Measurements from ENCODE around the gene DCDC2C.

The DCDC2C gene

GRCh38 chr2:3712831-3713503 is 9.6 kb downstream of the DCDC2C start:
- DNase-seq: peak; percentile 11

- no peak for DNase-seq
Observed at GRCh38 chr2:3718679-3719078, 15.3 kb downstream of the DCDC2C start.

- no peak for DNase-seq
Observed at GRCh38 chr2:3725002-3725401, 21.6 kb downstream of the DCDC2C start.

- DNase-seq: no peak
Observed at GRCh38 chr2:3725458-3726250, 22.3 kb downstream of the DCDC2C start.

GRCh38 chr2:3726511-3726910 is 23.1 kb downstream of the DCDC2C start:
- no peak for DNase-seq

GRCh38 chr2:3727397-3728045 is 24.1 kb downstream of the DCDC2C start:
- no peak for DNase-seq

- DNase-seq: peak; percentile 47
Observed at GRCh38 chr2:3728104-3729054, 25.0 kb downstream of the DCDC2C start.

- no peak for DNase-seq
Observed at GRCh38 chr2:3729055-3729448, 25.7 kb downstream of the DCDC2C start.

GRCh38 chr2:3729786-3730185 is 26.4 kb downstream of the DCDC2C start:
- no peak for DNase-seq

- DNase-seq: peak; percentile 65
Observed at GRCh38 chr2:3730646-3731045, 27.3 kb downstream of the DCDC2C start.

- no peak for DNase-seq
Observed at GRCh38 chr2:3731829-3732228, 28.5 kb downstream of the DCDC2C start.

- no peak for DNase-seq
Observed at GRCh38 chr2:3736112-3736511, 32.7 kb downstream of the DCDC2C start.

GRCh38 chr2:3737128-3737527 is 33.8 kb downstream of the DCDC2C start:
- no peak for DNase-seq

GRCh38 chr2:3738454-3738853 is 35.1 kb downstream of the DCDC2C start:
- DNase-seq: peak; percentile 5

GRCh38 chr2:3739313-3739712 is 35.9 kb downstream of the DCDC2C start:
- no peak for DNase-seq

GRCh38 chr2:3741396-3741795 is 38.0 kb downstream of the DCDC2C start:
- no peak for DNase-seq

GRCh38 chr2:3741867-3742602 is 38.7 kb downstream of the DCDC2C start:
- DNase-seq: no peak

- no peak for DNase-seq
Observed at GRCh38 chr2:3742743-3743508, 39.6 kb downstream of the DCDC2C start.

- DNase-seq: no peak
Observed at GRCh38 chr2:3743951-3744555, 40.7 kb downstream of the DCDC2C start.

- no peak for DNase-seq
Observed at GRCh38 chr2:3745920-3746319, 42.5 kb downstream of the DCDC2C start.

All from EL (cell line).